GM23248 (cell line): ENCODE data around the gene TMCC2.

Source experiments
- EZH2 ChIP-seq: fragments of 200-600 bp; sonication (generic); IDR thresholded peaks from 2 replicates; pipeline ENCODE4 v1.6.1; 2018; ENCODE audit warnings: antibody characterized with exemption, mild to moderate bottlenecking; ENCODE audit not compliant: insufficient read depth, poor library complexity, severe bottlenecking
- EZH2phosphoT487 ChIP-seq: fragments of 200-600 bp; sonication (generic); IDR thresholded peaks from 2 replicates; pipeline ENCODE4 v1.6.1; 2018; ENCODE audit warnings: antibody characterized with exemption, moderate library complexity, mild to moderate bottlenecking, low read depth; ENCODE audit not compliant: insufficient read depth

DNA sequence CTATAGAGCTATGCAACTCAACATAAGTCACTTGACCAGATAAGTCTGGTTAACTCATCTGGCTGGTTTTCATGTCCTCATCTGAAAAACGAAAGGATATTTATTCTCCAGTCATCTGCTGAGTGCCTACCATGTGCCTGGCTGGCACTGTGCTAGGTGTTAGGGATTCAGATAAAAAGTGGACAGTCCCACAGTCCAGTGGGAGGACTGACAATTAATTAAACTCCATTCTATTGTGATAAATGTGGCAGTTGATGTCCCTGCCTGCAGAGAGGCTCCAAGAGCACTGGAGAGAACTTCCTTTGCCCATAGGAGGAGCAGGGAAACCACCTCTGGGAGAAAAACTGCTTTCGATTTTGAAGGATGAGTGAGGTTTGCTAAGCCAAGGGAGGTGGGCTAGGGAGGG, 88.4 kb downstream of the TMCC2 start:
- no peak for TF ChIP-seq EZH2phosphoT487
- no peak for TF ChIP-seq EZH2
